GM21447 (cell line): ENCODE results near the gene RBFOX2.
"Not testable (repeated sequence)": the region's sequence is repeated elsewhere in the genome, so short reads cannot be mapped to it uniquely, and the experiment has no call there.

Experiments used
- ATAC-seq: cut with Tn5 transposase; IDR thresholded peaks from one replicate; pipeline ENCODE4 v1.9.1; 2021; ENCODE audit not compliant: unreplicated experiment

The RBFOX2 gene

DNA sequence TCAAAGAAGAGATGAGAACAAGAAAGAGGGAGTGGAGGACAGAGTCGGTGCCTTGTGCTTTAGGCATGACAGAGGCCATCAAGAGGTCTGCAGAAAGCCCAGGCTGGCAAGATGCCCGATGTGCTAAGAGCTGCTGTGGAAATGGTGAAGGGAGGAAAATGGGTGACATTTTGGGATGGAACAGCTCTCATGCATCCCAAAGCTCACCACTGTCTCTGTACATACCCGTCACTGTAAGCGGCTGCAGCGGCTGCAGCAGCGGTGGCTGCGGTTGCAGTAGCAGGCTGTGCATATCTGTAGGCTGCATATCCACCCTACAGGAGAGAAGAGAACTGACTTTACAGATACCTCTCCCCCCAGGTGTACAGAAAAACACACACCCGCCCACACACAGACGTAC is 282.4 kb downstream of the RBFOX2 start:
- no peak for ATAC-seq

DNA sequence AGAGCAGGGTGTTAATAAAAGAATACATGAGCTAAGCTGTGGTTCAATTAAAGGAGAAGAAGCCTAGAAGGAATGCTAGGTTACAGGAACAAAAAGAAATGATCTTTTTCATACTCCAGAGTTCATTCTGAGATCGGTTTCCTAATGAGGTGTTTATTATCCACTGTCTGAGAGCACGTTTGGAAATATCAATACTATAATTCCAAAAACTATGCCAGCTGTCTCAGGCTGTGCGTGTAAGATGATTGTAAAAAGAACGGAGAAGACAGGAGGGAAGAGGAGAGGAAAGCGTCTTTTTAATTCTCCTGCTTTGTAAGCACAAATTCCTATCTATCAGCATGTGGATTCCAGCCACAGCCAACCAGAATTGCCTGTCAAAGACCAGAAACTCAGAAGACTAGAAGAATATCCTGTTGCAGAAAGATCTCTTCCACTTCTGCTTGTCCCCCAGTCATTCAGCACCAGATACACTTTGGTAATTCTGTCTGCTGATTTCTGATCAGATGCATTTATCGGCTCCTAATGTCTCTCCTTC is 285.2 kb downstream of the RBFOX2 start:
- no peak for ATAC-seq

DNA sequence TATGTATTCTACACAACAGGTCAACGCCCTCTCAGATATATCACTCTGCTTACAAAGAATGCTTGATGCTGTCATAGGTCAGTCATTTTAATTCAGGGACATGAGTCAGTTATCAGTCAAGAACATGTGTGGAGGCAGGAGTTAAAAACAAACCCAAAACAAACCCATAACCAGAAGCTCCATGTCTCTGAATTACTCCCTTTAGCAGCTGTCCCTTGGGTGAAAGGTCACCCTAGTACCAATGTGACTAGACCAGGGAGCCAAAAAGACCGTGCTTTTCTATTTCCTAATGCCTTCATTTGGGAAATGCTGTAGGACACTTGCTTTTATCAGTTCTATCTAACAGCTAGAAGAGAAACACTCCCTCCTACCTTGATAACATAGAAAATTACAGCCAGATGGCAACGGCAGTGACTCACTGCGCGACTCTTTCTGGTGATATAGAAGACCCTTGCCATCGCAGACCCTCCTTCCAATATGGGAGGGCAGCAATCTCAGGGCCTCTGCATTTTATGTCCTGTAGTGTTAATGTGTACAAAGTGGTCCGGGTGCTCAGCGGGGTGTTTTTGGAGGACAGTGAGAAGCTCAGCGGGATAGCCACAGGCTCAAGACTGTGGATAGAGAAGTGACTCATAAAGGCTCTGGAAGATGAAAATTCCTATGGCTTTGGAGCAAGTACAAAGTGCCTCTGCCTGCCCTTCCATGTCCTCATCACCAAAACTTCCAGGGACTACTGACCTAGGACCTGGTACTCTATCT is 286.1 kb downstream of the RBFOX2 start:
- ATAC-seq: no peak

DNA sequence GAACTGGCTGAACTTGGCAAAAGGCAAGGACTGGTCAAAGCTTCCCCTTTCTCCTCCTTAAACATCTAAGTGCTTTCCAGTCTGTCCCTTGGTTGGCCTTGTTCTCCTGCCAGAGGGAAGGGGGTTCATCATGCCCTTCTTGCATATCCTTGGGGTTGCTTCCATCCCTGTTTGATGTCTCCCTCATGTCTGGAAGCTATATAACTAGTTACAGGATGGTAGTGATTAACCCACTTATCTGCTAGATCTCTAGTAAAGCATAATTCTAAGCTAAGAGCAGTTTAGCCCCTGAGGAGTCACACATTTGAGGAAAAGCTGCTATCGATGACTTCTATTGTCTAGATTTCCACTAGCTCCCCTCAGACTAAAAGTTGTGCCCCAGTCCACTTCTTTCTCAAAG is 288.0 kb downstream of the RBFOX2 start:
- no peak for ATAC-seq

DNA sequence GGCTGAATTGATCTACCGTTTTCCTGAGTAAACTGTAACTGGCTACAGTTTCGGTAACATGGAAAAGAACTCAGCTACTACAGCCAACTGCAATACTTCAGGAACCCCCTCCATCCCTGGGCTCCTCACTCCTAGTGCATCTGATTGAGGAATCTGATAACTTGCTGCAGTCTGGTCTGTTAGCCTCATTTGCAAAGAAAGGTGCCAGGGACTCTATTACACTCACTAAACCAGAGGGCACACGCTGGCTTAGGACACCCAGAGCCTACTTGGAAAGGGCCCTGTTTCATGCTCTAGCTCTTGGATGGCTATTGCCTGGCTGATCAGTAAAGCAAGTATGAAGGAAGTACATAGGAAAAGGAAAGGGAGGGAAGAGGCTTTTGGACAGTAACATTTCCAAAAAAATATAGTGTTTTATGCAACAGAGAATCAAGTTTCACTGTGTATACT is 288.7 kb downstream of the RBFOX2 start:
- no peak for ATAC-seq

DNA sequence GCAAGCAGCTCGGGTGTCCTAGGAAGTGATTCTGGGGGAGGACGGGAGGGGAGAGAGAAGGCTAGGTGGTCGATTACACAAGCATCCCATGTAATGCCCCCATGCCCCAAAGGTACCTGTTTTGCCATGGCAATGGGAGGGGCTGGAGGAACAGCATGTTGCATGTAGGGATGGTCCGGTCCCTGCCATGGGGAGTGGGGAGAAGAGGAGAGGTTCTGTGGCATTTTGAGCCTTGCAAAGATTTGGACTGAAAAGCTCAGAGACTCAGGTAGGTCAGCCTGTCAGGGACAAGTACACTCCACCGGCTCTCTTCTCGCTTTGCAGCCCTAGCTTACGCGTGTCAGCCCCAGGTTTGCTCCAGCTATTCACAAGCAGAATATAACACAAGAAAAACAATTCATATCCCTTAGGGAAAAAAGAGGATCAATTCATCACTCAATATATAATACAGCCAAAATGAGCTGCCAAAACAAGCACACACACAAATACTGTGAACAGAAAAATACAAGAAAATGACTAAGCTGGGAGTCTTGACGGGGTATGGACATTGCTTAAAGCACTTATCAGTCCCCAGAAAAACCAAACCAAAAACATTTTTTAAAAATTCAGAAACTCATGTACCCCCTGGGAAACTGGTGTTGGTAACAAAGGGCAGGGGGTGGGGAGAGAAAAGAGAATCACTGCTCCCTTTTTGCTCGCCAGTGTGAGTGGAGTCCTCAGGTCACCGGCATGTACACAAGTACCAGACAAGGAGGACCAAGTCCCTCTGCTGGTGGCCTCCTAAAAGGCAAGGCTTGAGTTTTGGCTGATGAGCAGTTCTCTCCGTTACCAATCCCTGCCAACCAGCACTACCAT is 289.3 kb downstream of the RBFOX2 start:
- no peak for ATAC-seq

DNA sequence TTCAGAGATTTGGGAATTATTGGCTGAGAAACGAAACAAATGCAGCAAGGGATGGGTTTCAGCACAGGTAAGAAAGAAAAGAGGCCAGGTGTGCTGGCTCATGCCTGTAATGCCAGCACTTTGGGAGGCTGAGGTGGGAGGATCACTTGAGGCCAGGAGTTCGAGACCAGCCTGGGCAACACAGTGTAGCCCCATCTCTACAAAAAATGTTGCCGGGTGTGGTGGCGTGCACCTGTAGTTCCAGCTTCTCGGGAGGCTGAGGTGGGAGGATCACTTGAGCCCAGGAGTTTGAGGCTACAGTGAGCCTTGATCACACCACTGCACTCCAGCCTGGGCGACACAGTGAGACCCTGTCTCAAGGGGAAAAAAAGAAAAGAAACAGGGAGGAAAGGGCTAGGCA is 290.7 kb downstream of the RBFOX2 start:
- not testable (repeated sequence) for ATAC-seq

DNA sequence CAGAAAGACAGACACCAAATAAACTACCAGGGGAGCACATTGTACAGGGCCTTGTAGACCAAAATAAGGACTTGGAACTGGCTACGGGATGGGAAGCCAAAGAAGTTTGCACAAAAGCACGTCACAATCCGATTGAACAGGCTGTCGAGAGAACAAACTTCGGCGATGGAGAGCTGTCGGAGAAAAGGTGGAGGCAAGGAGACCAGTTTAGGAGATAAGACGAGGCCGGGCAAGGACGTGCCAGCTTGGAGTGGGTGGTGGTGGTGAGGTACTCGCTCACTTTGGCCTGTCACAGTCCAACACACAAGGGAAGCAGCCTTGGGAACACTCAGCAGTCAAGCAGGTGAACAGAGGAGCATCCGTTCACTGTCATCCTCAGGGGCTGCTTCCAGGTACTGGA is 291.9 kb downstream of the RBFOX2 start:
- no peak for ATAC-seq

DNA sequence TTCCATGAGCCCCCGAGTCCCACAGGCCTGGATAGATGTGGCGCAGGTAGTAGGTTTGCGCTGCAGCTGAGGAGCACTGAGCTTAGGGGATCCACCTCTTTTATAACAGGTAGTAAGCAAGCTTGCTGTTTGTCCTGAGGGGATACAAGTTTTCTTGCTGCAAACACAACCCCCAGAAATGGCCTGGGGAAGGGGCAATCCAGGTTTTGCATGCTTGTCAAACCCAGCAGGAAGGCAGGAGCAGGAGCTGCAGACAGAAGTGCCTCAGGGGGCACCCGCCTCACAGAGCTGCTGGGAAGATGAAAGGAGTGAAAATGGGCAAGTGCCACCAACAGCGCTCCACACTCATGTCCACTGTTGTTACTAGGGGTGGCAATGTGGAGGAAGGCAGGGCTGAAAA is 292.5 kb downstream of the RBFOX2 start:
- no peak for ATAC-seq

DNA sequence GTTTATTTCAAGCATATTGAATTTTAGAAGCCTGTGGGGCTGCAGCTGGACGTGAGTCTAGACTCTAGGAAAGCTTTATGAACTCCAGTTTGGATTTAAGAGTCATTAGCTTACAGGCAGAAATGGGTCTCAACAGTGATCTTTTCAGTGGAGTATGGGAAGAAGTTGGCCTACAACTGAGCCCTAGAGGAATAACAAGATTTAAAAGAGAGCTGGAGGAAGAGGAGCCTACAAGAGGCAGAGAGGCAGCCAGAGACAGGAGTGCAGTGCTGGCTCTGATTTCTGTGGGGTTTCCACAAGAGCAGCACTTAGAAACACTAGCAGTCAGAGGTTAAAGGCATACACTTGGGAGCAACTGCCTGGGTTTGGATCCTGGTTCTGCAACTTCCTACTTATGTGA is 293.1 kb downstream of the RBFOX2 start:
- ATAC-seq: no peak

DNA sequence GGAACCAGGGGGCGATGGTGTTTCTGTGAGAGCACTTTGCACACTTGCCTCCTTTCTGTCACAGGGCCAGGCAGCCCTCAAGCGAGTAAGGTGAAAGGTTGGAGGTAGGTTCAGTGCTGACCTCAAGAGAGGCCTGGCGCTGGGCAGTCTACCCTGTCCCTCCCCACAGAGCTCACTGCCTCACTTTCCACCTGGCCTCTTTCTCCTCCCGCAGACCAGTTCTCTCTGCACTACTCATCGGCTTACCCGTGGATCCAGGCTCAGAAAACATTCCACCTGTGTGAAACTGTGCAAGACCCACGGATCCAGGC is 294.2 kb downstream of the RBFOX2 start:
- no peak for ATAC-seq

DNA sequence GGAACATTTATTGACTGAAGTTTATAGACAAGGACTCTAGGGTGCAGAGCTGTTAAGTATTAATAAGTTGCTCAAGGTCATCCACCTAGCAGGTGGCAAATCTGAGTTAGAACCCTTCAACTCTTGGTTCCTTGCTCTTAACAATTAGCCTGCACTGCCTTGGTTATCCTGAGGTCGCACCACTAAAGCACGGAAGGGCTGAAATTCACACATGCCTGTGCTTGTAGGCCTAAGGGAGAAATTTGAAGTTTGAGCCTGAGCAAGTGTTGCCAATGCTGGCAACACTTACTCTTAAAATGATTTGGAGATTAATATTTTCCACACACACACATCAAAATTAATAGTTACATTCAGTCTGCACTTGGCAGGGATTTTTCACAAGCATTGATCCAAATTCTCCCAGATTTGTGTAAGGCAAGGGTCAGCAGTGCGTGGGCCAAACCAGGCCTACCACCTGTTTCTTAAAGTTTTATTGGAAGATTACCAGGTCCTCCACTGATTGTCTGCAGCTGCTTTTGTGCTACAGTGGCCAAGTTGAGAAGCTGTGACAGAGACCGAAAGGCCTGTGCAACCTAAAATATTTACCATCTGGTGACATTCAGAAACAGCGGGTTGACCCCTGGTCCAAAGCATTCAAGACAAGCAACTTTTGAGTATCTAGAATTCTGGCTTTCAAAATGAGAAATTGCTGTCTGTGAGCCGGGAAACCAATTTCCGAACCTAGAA is 294.7 kb downstream of the RBFOX2 start:
- ATAC-seq: no peak

DNA sequence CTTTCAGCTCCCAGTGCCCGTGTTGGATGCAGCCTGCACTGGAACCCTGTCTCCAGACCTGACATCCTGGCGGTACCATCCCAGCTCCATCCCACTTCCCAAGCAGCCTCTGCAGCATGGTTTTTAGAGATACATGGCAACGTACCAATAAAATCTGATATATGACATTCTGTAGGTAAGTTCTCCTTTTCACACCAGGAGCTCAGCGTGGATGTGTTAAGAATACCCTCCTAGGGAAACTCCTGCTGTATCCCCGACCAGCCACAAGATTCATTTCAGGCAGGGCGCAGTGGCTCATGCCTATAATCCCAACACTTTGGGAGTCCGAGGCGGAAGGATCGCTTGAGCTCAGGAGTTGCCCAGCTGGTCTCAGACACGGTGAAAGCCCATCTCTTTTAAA is 295.6 kb downstream of the RBFOX2 start:
- ATAC-seq: no peak

DNA sequence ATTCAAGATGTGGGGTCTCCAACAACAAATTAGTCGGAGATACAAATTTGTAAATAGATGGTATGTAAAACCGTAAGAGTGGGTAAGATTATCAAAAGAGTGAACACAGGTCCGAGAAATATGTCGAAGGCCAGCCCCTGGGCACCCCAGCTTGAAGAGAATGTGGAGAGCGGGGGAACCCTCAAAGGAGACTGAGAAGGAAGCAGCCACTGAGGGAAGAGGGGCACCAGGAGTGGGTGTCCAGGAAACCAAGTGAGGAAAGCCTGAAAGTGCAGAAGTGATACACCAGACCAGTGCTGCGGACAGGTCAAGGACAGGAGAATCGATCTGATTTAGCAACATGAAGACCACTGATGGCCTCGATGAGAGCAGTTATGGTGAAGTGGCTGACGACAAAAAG is 296.5 kb downstream of the RBFOX2 start:
- ATAC-seq: no peak

DNA sequence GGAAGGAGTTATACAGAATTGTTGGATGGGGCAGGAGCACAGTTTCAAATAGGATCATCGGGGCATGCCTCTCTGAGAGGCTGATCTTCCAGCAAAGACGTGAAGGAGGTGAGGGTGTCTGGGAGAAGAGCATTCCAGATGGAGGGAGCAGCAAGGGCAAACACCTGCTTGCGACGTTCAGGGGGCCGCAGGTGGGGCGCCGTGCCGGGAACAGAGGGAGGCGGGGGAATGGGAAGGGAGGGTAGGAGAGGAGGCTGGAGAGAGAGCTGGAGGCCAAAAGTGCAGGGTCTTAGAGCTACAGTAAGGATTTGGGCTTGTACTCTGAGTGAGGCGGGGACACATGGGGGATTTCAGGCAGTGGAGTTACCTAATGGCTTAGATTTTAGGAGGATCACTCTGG is 297.3 kb downstream of the RBFOX2 start:
- ATAC-seq: no peak

DNA sequence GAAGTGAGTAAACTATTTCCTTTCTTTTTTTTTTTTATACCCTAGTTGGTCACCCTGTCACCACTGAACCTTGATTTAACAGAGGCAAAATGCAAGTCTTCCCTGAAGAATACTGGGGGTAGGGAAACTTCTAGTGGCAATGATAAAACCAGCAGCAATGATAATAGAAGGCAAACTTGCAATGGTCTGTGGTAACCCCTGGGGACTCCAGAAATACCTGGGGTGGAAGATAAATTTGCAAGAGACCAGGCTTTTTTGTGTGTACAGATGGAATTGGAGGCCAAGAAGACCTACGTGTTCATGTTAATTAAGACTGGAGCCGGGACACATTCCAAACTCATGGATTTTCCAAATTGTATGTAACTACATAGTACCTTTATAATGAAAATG is 299.3 kb downstream of the RBFOX2 start:
- no peak for ATAC-seq

DNA sequence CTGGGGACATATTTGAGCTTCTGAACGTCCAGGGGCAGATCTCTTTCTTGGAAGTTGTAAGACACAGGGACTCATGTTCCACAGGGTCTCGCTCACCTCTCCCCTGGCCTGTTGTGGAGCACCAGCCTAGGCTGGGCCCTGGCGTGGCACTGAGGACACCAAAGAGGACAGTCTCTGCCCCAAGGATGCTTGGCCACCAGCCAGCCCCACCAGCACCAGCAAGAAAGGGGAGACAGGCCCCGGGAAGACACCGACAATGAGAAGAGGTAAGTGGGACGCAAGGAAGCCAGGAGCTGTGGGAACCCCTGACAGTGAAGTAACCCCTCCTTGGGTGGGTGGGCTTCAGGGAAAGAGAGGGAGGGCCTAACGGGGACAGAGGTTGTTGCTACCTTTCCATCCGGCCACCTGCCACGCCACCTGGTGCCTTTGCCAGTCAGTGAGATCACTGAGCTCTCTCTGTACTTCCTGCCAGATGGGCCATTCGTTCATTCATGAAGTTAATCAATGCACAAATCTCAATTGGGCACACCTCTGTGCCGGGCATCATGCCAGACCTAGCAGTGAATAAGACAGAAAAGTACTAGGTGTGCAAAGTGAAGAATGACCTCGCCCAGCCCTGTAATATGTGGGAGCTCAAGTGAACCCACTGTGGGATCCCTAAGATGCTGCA is 299.9 kb downstream of the RBFOX2 start:
- no peak for ATAC-seq

DNA sequence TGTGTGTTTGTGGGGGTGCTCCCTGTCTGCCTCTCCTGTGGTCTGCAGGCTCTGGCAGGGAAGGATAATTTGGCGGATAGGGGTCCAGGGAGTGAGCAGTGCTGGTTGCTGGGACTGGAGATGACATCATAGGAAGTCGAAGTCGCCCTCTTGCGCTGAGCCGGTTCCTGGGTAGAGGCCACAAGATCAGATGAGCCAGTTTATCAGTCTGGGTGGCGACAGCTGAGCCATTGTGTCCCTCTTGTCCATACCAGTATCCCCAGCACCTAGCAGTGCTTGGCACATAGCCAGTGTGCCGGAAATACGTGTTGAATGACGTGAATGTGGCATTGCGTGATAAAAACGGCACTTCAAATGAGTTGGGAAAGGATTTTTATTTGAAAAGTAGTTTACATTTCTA is 301.2 kb downstream of the RBFOX2 start:
- no peak for ATAC-seq

DNA sequence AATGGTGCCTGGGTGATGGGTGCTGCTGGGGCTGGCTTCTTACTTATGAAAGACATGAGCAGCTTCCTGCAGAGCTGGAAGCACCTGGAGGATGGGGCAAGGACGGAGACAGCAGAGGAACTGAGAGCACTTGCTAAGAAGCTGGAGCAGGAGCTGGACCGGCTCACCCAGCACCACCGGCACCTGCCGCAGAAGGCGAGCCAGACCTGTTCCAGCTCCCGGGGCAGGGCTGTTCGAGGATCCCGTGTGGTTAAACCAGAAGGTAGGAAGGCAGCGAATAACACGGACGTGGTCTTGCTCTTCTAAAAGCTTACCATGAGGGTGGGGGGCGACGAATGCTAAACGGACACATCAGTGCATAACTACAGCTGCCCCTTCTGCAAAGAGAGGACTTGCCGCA is 301.7 kb downstream of the RBFOX2 start:
- no peak for ATAC-seq

DNA sequence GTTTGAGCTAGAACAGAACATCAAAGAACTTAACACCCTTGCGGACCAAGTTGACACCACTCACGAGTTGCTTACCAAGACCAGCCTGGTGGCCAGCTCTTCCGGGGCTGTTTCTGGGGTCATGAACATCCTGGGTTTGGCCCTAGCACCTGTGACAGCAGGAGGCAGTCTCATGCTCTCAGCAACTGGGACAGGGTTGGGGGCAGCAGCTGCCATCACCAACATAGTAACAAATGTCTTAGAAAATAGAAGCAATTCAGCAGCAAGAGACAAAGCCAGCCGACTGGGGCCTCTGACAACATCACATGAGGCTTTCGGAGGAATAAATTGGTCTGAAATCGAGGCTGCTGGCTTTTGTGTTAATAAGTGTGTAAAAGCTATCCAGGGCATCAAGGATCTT is 302.2 kb downstream of the RBFOX2 start:
- no peak for ATAC-seq

DNA sequence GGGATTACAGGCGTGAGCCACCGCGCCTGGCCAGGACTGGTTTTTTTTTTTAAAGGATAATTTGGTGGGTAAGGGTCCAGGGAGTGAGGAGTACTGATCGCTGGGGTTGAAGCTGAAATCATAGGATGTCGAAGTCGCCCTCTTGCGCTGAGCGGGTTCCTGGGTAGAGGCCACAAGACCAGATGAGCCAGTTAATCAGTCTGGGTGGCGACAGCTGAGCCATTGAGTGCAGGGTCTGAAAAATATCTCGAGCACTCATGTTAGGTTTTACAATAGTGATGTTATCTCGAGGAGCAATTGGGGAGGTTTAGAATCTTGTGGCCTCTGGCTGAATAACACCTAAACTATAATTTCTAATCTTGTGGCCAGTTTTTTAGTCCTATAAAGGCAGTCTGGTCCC is 303.1 kb downstream of the RBFOX2 start:
- ATAC-seq: no peak
